Esophagus muscularis mucosa (tissue), 2 donors: Measurements from ENCODE around the gene NID1.

ENCODE experiments used
- POLR2A ChIP-seq: fragments of 450-650 bp; IDR thresholded peaks from one replicate; pipeline ENCODE4 v1.6.1; 2017; ENCODE audit warnings: antibody characterized with exemption, moderate library complexity, mild to moderate bottlenecking, low read depth
- POLR2AphosphoS5 ChIP-seq, 2 donors: sonication (generic); formaldehyde crosslinking; IDR thresholded peaks; one replicate each; pipeline ENCODE4 v1.6.1; 2017; ENCODE audit warnings: antibody characterized with exemption in 2 of 2

GRCh38 chr1:235997931-235998330 is 67.0 kb downstream of the NID1 start:
- TF ChIP-seq POLR2A (no peak), POLR2AphosphoS5 (IDR thresholded peaks at IDR 0.05) (no peak)
